Activated CD4-positive, alpha-beta memory T cell treated with anti-CD3 and anti-CD28 coated beads, Interleukin-2, amount 10 ng/mL, durations not matched to agents 7 days and 5 days (primary cell): ENCODE results near the gene LHFPL6. TPM values are rescaled to one million over a fixed set of nuclear protein-coding genes. Genes with fewer than 3 reads are reported as not detected.

Experiments used
- CTCF ChIA-PET: fragments of 350-600 bp; sonication (Branson Sonifier 250); formaldehyde crosslinking; loops from one replicate; lab custom pipeline; 2021; ENCODE audit warnings: antibody characterized with exemption, inconsistent platforms; lab: Charles Lee
- POLR2A ChIA-PET: fragments of 350-600 bp; sonication (Branson Sonifier 250); formaldehyde crosslinking; loops from one replicate; lab custom pipeline; 2021; ENCODE audit warnings: antibody characterized with exemption; lab: Charles Lee
- DNase-seq: peaks from one replicate; pipeline ENCODE4 v3.0.0-alpha.2; 2020
- H3K27ac Mint-ChIP-seq: one replicate; pipeline ENCODE4 v1.8.0; 2021; ENCODE audit warnings: mild to moderate bottlenecking, mixed read lengths
- H3K27me3 Mint-ChIP-seq: one replicate; pipeline ENCODE4 v1.8.0; 2021; ENCODE audit warnings: mixed read lengths
- H3K36me3 Mint-ChIP-seq: one replicate; pipeline ENCODE4 v1.8.0; 2021; ENCODE audit warnings: low read depth, mixed read lengths
- H3K4me1 Mint-ChIP-seq: one replicate; pipeline ENCODE4 v1.8.0; 2021; ENCODE audit warnings: mixed read lengths
- H3K4me3 Mint-ChIP-seq: one replicate; pipeline ENCODE4 v1.8.0; 2021; ENCODE audit warnings: mild to moderate bottlenecking, mixed read lengths
- H3K9me3 Mint-ChIP-seq: one replicate; pipeline ENCODE4 v1.8.0; 2021; ENCODE audit warnings: mixed read lengths
- total RNA-seq, 2 experiments: library from RNA; stranded (reverse); gene quantifications; one replicate each; pipeline ENCODE4 v1.2.3, GENCODE V29; 2021

LHFPL6 gene
- total RNA-seq, 2 experiments from 2014 or later, result 1.1 to 1.2 TPM

DNA sequence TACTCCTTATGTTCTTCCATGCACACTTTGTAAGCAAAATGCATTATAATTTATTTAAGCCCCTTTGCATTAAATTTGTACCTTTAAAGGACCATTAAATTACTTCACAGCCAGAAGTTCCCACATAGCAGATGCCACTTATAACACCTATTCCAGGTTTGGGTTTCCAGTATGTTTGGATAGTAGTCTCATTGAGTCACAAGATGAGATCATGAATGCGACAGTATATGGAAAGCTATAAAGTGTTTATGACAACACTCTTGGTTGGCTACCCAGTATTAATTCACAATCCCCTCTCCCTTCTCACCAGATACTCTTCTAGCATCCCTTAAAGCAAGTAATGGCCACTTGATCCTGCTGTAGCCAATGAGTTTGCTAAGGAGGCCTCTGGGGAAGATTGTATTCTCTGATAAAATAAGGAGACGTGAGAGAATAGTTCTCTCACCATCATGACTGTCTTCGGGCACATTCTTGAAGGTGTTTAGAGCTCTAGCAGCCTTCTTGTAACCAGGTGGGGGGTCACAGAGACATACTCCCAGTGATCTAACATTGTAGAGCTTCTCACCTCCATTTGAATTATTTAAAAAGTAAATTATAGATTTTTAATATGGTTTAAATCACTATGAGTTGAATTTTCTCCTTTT, 2.8 kb upstream of the LHFPL6 start:
- H3K27me3 Mint-ChIP-seq, result peaks cover 43% of the 10 kb centered on the region
- no peak for DNase-seq
- H3K27ac Mint-ChIP-seq, result no peak overlapping the region
- H3K36me3 Mint-ChIP-seq, result no peaks in the 10 kb centered on the region
- POLR2A ChIA-PET, result no interaction called here
- H3K4me3 Mint-ChIP-seq, result no peak overlapping the region
- H3K4me1 Mint-ChIP-seq, result peaks cover 11% of the 10 kb centered on the region
- CTCF ChIA-PET, result interaction anchor here (1.1 to 1.9 kb wide), 3 partner anchors 9 to 24 kb away, joined by 3 to 9 read pairs (median 3); no protein-coding TSS in a partner anchor
- no peaks in the 10 kb centered on the region for H3K9me3 Mint-ChIP-seq

DNA sequence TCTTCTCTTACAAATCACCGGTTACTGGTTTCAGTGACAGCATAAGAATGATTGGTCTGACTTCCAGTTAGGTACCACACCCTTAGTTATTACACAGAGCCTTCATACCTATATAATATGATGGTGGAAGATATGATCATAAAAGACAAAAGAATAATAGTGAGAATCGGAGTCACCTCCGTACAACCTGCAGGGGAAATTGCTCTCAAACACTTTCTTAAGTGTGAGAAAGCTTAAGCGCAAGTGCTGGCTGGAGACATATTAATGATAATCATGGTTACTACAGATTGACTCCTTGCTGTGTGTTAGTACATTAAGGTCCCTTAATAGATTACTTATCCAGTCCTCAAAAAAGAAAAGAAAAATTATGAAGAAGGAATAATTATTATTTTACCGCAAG, 1.8 kb upstream of the LHFPL6 start:
- DNase-seq, result no peak
- ChIA-PET POLR2A (no interaction called here), CTCF (interaction anchor here (1.6 to 1.9 kb wide), 2 partner anchors 11 to 12 kb away, joined by 4 to 9 read pairs; no protein-coding TSS in a partner anchor)
- Mint-ChIP-seq H3K27ac (no peak overlapping the region), H3K4me1 (peaks cover 11% of the 10 kb centered on the region), H3K36me3 (no peaks in the 10 kb centered on the region), H3K27me3 (peaks cover 50% of the 10 kb centered on the region), H3K9me3 (no peaks in the 10 kb centered on the region), H3K4me3 (no peak overlapping the region)

DNA sequence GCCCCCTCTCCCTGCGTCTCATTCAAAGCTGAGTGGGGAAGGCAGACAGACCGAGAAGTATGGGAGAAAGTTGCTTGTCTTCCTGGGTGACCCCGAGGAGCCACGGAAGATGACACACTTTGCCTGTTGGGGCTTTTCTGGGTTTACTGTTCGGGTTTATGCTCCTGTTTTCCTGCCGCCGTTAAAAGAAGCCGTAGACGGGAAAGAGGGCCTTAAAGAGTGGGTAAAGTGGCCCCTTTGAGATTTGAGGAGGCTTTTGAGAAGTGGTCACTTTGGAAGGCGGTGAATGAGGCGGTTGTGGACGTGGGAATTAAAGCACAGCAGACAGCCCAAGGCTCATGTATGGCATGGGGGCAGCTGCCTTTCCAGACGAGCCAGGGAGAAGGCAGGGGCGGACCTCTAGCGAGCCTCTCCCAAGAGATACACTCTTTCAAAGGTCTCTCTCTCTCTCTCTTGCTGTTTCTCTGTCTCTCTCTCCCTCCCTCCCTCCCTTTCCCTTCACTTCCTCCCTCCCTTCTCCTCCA, 493 bp upstream of the LHFPL6 start:
- POLR2A ChIA-PET, result no interaction called here
- Mint-ChIP-seq H3K9me3 (no peaks in the 10 kb centered on the region), H3K27ac (no peak overlapping the region), H3K27me3 (peaks cover 50% of the 10 kb centered on the region), H3K4me3 (peak overlapping the region; percentile 57), H3K4me1 (peaks cover 11% of the 10 kb centered on the region), H3K36me3 (no peaks in the 10 kb centered on the region)
- DNase-seq, result no peak
- CTCF ChIA-PET, result interaction anchor here (1.6 kb wide), 1 partner anchor 13 kb away, joined by 4 read pairs; no protein-coding TSS in a partner anchor

DNA sequence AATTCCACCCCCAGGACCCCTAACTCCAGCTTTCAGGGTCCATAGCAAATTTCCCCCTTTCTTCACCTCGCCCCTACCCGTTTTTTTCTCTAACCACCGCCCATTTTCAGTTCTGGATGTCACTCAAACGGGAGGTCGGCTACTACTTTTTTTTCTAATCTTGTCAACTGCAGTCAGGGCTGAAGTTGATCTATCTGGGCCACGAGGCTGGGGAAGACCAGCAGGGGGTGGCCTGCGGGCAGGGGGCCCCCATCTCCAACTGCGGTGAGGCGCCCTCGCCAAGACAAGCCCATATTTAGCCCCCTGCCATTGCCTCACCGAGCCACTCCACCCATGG, 748 bp downstream of the LHFPL6 start:
- Mint-ChIP-seq H3K4me1 (peaks cover 11% of the 10 kb centered on the region), H3K27me3 (peaks cover 50% of the 10 kb centered on the region), H3K27ac (no peak overlapping the region), H3K9me3 (no peaks in the 10 kb centered on the region), H3K4me3 (peak overlapping the region; percentile 59), H3K36me3 (no peaks in the 10 kb centered on the region)
- DNase-seq, result no peak
- POLR2A ChIA-PET, result no interaction called here
- CTCF ChIA-PET, result no interaction called here

DNA sequence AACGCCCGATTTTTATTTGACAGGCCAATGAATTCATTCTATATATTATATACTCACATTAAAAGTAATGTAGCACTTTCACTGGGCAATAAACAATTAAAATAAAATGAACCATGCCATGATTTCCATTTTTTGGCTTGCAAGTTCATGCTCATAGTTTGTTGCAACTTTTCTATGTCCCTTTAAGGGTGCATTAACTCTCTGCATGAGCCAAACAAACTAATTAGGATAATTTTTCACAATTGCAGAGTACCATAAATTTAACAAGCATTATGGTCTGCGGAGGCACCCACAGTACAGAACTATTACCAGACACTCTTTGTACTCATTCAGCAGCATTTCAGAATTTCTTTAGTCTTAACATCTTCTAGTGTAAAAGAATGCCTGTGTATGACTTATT, 1.4 kb downstream of the LHFPL6 start:
- DNase-seq, result no peak
- CTCF ChIA-PET, result interaction anchor here (1.1 kb wide), 1 partner anchor 340 kb away, joined by 3 read pairs; no protein-coding TSS in a partner anchor
- peaks cover 50% of the 10 kb centered on the region for H3K27me3 Mint-ChIP-seq
- H3K36me3 Mint-ChIP-seq, result no peaks in the 10 kb centered on the region
- H3K27ac Mint-ChIP-seq, result no peak overlapping the region
- no peaks in the 10 kb centered on the region for H3K9me3 Mint-ChIP-seq
- POLR2A ChIA-PET, result no interaction called here
- H3K4me3 Mint-ChIP-seq, result peak overlapping the region; percentile 59
- H3K4me1 Mint-ChIP-seq, result peaks cover 11% of the 10 kb centered on the region

DNA sequence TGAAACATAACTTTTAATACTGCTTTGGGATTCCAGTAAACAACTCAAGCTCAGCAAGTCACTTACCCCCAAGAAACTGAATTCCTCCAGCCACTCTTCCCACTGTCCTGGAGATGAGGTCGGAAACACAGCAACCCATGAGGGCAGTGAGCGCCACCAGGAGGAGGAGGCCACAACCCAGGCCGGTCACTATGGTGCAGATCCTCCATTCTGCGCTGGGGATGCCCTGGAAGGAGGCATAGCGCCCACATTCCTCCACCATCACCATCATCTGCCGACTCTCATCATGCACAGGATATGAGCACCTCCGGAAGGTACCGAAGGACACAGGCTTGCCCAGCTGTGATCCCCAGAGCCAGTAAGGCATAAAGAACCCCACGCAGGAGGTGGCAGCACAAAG, 2.2 kb downstream of the LHFPL6 start:
- ChIA-PET POLR2A (no interaction called here), CTCF (interaction anchor here (1.1 kb wide), 1 partner anchor 339 kb away, joined by 3 read pairs; no protein-coding TSS in a partner anchor)
- Mint-ChIP-seq H3K4me3 (no peak overlapping the region), H3K27ac (no peak overlapping the region), H3K9me3 (no peaks in the 10 kb centered on the region), H3K4me1 (peaks cover 11% of the 10 kb centered on the region), H3K27me3 (peaks cover 47% of the 10 kb centered on the region), H3K36me3 (no peaks in the 10 kb centered on the region)
- DNase-seq, result no peak

DNA sequence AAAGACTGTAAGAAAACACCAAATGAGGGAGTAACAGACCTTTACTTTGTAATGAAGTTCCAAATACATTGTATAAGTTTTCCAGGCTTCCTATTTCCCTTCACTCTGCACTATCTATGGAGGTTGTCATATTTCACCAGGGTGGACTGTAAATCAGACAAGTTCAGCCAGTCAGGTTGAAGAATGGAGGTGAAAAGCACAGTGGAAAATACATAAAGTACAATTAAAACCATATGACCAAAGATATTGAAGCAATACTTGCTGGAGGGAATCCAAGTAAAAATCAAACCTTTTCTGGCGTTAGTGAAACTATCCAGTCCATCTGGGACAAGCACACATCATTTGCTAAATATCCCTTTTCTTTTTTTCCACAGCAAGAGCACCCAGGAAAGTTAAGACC, 3.2 kb downstream of the LHFPL6 start:
- Mint-ChIP-seq H3K27ac (no peak overlapping the region), H3K27me3 (peaks cover 41% of the 10 kb centered on the region), H3K36me3 (no peaks in the 10 kb centered on the region), H3K9me3 (no peaks in the 10 kb centered on the region), H3K4me3 (no peak overlapping the region), H3K4me1 (peaks cover 11% of the 10 kb centered on the region)
- ChIA-PET CTCF (interaction anchor here (0.9 kb wide), 1 partner anchor 16 kb away, joined by 3 read pairs; no protein-coding TSS in a partner anchor), POLR2A (no interaction called here)
- no peak for DNase-seq

DNA sequence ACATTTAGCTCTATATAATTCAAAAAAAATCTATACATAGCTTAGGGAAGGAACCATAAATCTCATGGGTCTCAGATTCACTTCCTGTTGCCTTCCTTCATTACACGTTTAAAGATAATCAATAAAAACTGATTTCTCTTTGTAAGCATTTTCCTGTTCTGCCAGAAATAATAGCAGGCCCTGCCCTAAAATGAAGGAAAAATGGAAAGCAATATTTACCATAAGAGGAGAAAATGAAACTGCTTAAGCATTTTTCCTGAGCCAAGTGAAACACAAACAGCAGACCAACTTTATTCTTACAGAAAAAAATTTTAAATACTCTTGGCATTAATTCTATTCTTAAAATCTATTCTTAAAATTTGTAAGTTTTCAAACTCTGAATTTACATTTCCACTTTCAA, 4.0 kb downstream of the LHFPL6 start:
- Mint-ChIP-seq H3K27me3 (peaks cover 33% of the 10 kb centered on the region), H3K9me3 (no peaks in the 10 kb centered on the region)
- POLR2A ChIA-PET, result no interaction called here

DNA sequence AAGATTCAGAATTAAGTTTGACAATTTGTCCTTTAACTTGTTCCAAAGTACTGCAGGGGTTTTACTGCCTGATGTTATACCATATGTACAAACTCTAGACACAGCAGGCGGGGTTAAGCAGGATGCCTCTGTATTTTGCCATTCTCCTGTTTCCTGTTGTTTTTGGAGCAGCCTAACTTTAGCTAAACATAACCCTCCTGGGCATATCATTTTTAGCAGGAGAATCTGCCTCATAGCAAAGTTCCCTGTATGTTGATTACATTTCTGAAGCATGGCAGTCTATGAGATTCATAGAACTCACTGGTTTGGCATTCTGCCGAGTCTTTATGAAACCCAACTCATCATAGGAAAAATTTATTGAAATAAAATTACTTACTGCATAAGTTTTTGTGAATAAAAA, 5.2 kb downstream of the LHFPL6 start:
- ChIA-PET CTCF (interaction anchor here (1.8 kb wide), 1 partner anchor 14 kb away, joined by 9 read pairs; no protein-coding TSS in a partner anchor), POLR2A (no interaction called here)
- no peak overlapping the region for H3K4me3 Mint-ChIP-seq
- H3K36me3 Mint-ChIP-seq, result no peaks in the 10 kb centered on the region
- no peaks in the 10 kb centered on the region for H3K9me3 Mint-ChIP-seq
- no peak for DNase-seq
- peaks cover 28% of the 10 kb centered on the region for H3K27me3 Mint-ChIP-seq
- H3K27ac Mint-ChIP-seq, result no peak overlapping the region
- peaks cover 7% of the 10 kb centered on the region for H3K4me1 Mint-ChIP-seq

More for the DNA sequence above, 4.0 kb downstream of the LHFPL6 start:
- Mint-ChIP-seq H3K27ac (no peak overlapping the region), H3K36me3 (no peaks in the 10 kb centered on the region), H3K4me3 (no peak overlapping the region), H3K4me1 (peaks cover 11% of the 10 kb centered on the region)
- CTCF ChIA-PET, result interaction anchor here (1.8 kb wide), 1 partner anchor 13 kb away, joined by 9 read pairs; no protein-coding TSS in a partner anchor
- no peak for DNase-seq

DNA sequence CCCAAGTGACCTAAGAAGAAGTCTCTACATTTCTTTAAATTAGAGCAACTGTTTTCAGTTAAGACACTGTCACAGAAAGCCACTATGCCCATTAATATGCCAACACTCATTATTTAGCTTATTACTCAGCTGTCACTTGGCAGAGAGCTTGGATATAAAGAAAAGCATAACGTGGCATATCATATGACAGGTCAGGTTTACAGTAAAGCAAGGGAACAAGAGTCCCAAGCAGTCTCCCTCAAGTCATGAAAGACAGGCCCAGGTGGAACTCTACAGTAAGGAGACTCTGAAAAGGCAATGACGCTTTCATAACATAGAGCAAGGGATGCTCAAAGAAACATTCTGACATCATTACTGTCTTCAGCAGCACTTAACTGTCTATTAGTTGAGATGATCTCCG, 6.3 kb downstream of the LHFPL6 start:
- ChIA-PET POLR2A (no interaction called here), CTCF (no interaction called here)
- H3K27ac Mint-ChIP-seq, result no peak overlapping the region
- H3K4me1 Mint-ChIP-seq, result no peaks in the 10 kb centered on the region
- no peak overlapping the region for H3K4me3 Mint-ChIP-seq
- H3K27me3 Mint-ChIP-seq, result peaks cover 22% of the 10 kb centered on the region
- H3K36me3 Mint-ChIP-seq, result no peaks in the 10 kb centered on the region
- H3K9me3 Mint-ChIP-seq, result no peaks in the 10 kb centered on the region
- DNase-seq, result no peak

DNA sequence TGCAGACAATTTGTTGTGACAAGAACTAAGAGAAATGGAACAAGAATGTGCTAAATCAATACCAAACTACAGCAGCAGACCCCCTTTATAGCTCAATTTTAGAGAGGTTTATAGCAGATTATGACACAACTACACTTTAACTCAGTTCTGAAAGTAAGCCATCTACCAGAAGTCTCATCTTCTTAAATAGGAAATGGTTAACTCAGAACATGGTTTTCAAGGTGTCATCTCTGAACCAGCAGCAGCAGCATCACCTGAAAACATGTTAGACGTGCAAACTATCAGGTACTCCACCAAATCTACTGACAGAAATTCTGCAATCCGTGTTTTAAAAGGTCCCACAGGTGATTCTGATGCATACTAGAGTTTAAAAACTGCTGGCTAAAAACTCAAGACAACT, 6.8 kb downstream of the LHFPL6 start:
- Mint-ChIP-seq H3K27me3 (peaks cover 18% of the 10 kb centered on the region), H3K36me3 (no peaks in the 10 kb centered on the region), H3K27ac (no peak overlapping the region), H3K4me1 (no peaks in the 10 kb centered on the region), H3K9me3 (no peaks in the 10 kb centered on the region), H3K4me3 (no peak overlapping the region)
- POLR2A ChIA-PET, result no interaction called here
- no peak for DNase-seq
- CTCF ChIA-PET, result no interaction called here

DNA sequence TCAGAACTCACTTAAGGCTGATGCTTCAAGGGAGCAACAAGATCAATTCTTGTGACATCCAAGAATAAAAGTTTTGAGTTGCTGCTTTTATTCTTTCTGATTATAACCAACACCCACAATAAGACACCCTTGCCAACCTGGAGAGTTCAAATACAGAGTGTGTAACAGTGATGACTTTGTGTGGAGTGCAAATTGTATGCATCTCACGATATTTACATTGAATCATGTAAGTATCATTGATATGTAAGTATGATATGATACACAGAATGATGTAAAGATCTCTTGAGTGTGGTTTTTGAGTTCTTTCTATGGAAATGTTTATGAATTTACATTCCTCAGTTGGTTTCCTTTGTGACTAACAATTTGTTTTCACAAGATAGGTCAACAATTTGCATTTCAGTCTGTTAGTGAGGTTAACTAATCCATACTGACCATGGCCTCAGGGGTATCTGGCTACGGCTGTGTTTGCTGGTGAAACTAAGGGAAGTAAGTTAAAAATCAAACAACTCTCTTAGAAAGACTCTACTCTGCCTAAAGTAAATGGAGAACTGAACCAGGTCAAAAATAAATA, 12.4 kb downstream of the LHFPL6 start:
- POLR2A ChIA-PET, result no interaction called here
- H3K4me3 Mint-ChIP-seq, result no peak overlapping the region
- peaks cover 1% of the 10 kb centered on the region for H3K27me3 Mint-ChIP-seq
- H3K9me3 Mint-ChIP-seq, result no peaks in the 10 kb centered on the region
- H3K27ac Mint-ChIP-seq, result no peak overlapping the region
- DNase-seq, result no peak
- CTCF ChIA-PET, result no interaction called here
- H3K4me1 Mint-ChIP-seq, result no peaks in the 10 kb centered on the region
- H3K36me3 Mint-ChIP-seq, result no peaks in the 10 kb centered on the region

DNA sequence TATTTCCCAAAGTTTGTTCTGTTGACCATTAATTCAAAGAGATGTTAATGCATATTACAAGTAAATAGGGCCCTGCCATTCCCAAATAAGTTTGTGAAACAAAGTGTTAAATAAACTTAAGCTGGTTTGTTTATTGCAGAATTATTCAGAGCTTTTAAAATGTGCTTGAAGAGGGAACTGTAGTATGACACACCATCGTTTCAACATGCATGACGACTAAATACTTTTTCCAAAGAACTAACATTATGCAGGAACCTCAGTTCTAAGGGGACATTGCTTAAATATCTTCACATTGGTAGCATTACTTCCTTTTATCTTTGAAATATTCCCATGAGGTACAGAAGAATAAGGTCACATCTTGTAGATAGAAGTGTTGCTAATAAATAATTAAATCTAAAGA, 14.6 kb downstream of the LHFPL6 start:
- H3K27ac Mint-ChIP-seq, result no peak overlapping the region
- no peaks in the 10 kb centered on the region for H3K4me1 Mint-ChIP-seq
- no peak overlapping the region for H3K4me3 Mint-ChIP-seq
- ChIA-PET POLR2A (no interaction called here), CTCF (no interaction called here)
- no peaks in the 10 kb centered on the region for H3K36me3 Mint-ChIP-seq
- H3K27me3 Mint-ChIP-seq, result peaks cover 1% of the 10 kb centered on the region
- no peak for DNase-seq
- no peaks in the 10 kb centered on the region for H3K9me3 Mint-ChIP-seq
